HepG2 (cell line): ENCODE measurements around the gene GFER. TPM values are rescaled to one million over a fixed set of nuclear protein-coding genes. Genes with fewer than 3 reads are reported as not detected.

ENCODE experiments used
- ATAC-seq: fragments of 200-7000 bp; cut with Tn5 transposase; 3 replicates; pipeline ENCODE4 v1.9.1; 2020; ENCODE audit warnings: mild to moderate bottlenecking, moderate library complexity
- BruUV-seq: library from RNA; stranded (reverse); fragments of 400-500 nt; replicated peaks from 2 replicates; lab custom pipeline; 2021; lab: Mats Ljungman, UMichigan
- CTCF ChIA-PET: fragments of 300-600 bp; formaldehyde crosslinking; extraction: SDS; loops from one replicate; lab custom pipeline; 2021; ENCODE audit warnings: low total read pairs, inconsistent platforms, low intra/inter-chr PET ratio; lab: Yijun Ruan, JAX
- POLR2A ChIA-PET: fragments of 350-600 bp; sonication (Branson Sonifier 250); formaldehyde crosslinking; loops from one replicate; lab custom pipeline; 2020; ENCODE audit warnings: antibody characterized with exemption, inconsistent platforms; lab: Yijun Ruan, JAX
- DNase-seq: peaks from one replicate; pipeline ENCODE4 v3.0.0-alpha.2; 2015; ENCODE audit warnings: low spot score
- FAIRE-seq: peaks from 3 replicates; lab custom pipeline; 2011; peaks lifted over from hg19 to GRCh38; lab: Jason Lieb, UNC
- H2AFZ ChIP-seq: one replicate; pipeline ENCODE4 v1.6.1; 2011; ENCODE audit warnings: low read length, inconsistent platforms
- H3K27ac ChIP-seq: fragments of 300-600 bp; 3 replicates; pipeline ENCODE4 v1.8.0; 2011; ENCODE audit warnings: mixed run types, mild to moderate bottlenecking, mixed read lengths, low read length, inconsistent platforms; ENCODE audit not compliant: insufficient read depth; ENCODE audit errors: extremely low read length
- H3K27me3 ChIP-seq, 2 experiments: fragments of 200-600 bp in 1 of 2; 2 replicates in 1 of 2; 3 replicates in 1 of 2; pipeline versions ENCODE4 v1.6.0 to v1.8.0; 2011; ENCODE audit warnings: low read length in 2 of 2, mild to moderate bottlenecking in 2 of 2, moderate library complexity in 2 of 2, inconsistent platforms in 1 of 2; ENCODE audit not compliant: insufficient read depth in 2 of 2, control insufficient read depth in 1 of 2
- H3K36me3 ChIP-seq, 2 experiments: fragments of 200-600 bp in 1 of 2; replicated peaks in 1 of 2; 2 replicates in 1 of 2; 3 replicates in 1 of 2; pipeline versions ENCODE4 v1.5.1 to v1.8.0; 2011; ENCODE audit warnings: low read length in 2 of 2, inconsistent platforms in 1 of 2; ENCODE audit not compliant: insufficient read depth in 2 of 2, control insufficient read depth in 1 of 2
- H3K4me1 ChIP-seq: 2 replicates; pipeline ENCODE4 v1.5.1; 2012; ENCODE audit warnings: low read length, inconsistent platforms; ENCODE audit not compliant: insufficient read depth
- H3K4me2 ChIP-seq: 2 replicates; pipeline ENCODE4 v1.6.0; 2011; ENCODE audit warnings: low read depth, low read length, inconsistent platforms
- H3K4me3 ChIP-seq, 3 experiments: fragments of 200-600 bp in 1 of 3; sonication (generic), shearing (Covaris generic) in 1 of 3; replicated peaks in 1 of 3; 2 replicates each; pipeline ENCODE4 v1.5.1; 2011 to 2016; ENCODE audit warnings: low read length in 3 of 3, inconsistent platforms in 2 of 3, low read depth in 2 of 3, mild to moderate bottlenecking in 2 of 3, control low read depth in 1 of 3, mixed read lengths in 1 of 3; ENCODE audit not compliant: insufficient read depth in 1 of 3
- H3K79me2 ChIP-seq: one replicate; pipeline ENCODE4 v1.6.1; 2011; ENCODE audit warnings: low read length, inconsistent platforms; ENCODE audit not compliant: insufficient read depth
- H3K9ac ChIP-seq: 2 replicates; pipeline ENCODE4 v1.6.0; 2011; ENCODE audit warnings: mild to moderate bottlenecking, low read depth, low read length, inconsistent platforms; ENCODE audit not compliant: insufficient read depth
- H3K9me3 ChIP-seq: 2 replicates; pipeline ENCODE4 v1.5.1; 2012; ENCODE audit warnings: mild to moderate bottlenecking, low read length
- H4K20me1 ChIP-seq: 2 replicates; pipeline ENCODE4 v1.6.0; 2011; ENCODE audit warnings: inconsistent platforms, mild to moderate bottlenecking, low read length, moderate library complexity; ENCODE audit not compliant: insufficient read depth
- CCAR2 ChIP-seq: fragments of 200-400 bp; formaldehyde crosslinking; optimal IDR thresholded peaks from 2 replicates; pipeline ENCODE3; 2018; ENCODE audit warnings: low read depth, mild to moderate bottlenecking, low read length, moderate library complexity
- HOMEZ ChIP-seq: IDR thresholded peaks from 2 replicates; pipeline ENCODE4 v1.6.1; 2016; ENCODE audit warnings: low read depth
- ISL2 ChIP-seq: sonication (generic); formaldehyde crosslinking; IDR thresholded peaks from 2 replicates; pipeline ENCODE4 v1.5.0; 2020; ENCODE audit warnings: missing genetic modification reagents
- KDM3A ChIP-seq: IDR thresholded peaks from 2 replicates; pipeline ENCODE4 v1.6.1; 2018; ENCODE audit warnings: low read depth, missing compliant biosample characterization
- SNAPC4 ChIP-seq: sonication (generic); formaldehyde crosslinking; IDR thresholded peaks from 2 replicates; pipeline ENCODE4 v1.4.0; 2020; ENCODE audit warnings: mild to moderate bottlenecking, missing genetic modification reagents
- TRIM22 ChIP-seq: fragments of 450-650 bp; IDR thresholded peaks from 2 replicates; pipeline ENCODE4 v1.6.1; 2017
- WIZ ChIP-seq: sonication (generic); formaldehyde crosslinking; IDR thresholded peaks from 2 replicates; pipeline ENCODE4 v1.5.1; 2020; ENCODE audit warnings: mild to moderate bottlenecking, missing genetic modification reagents
- YEATS4 ChIP-seq: sonication (generic); formaldehyde crosslinking; IDR thresholded peaks from 2 replicates; pipeline ENCODE4 v1.4.0; 2020; ENCODE audit warnings: missing genetic modification reagents, borderline replicate concordance
- ZNF142 ChIP-seq: sonication (generic); formaldehyde crosslinking; IDR thresholded peaks from 2 replicates; pipeline ENCODE4 v1.4.0; 2020; ENCODE audit warnings: missing genetic modification reagents
- ZNF335 ChIP-seq: sonication (generic); formaldehyde crosslinking; IDR thresholded peaks from 2 replicates; pipeline ENCODE4 v1.4.0; 2020; ENCODE audit warnings: missing genetic modification reagents
- WGBS: methylation state at CpG from one replicate; pipeline ENCODE4 v1.1.6; 2017; ENCODE audit warnings: low lambda C conversion rate; 5-methylcytosine and 5-hydroxymethylcytosine counted together
- in situ Hi-C: cut with HindIII; loops from 2 replicates; pipeline ENCODE4 v1.10.0; 2017; ENCODE audit warnings: low pct_unique_long_range_greater_than_20kb; ENCODE audit not compliant: extremely low pct_ligation_motif_present
- intact Hi-C: fragments of 100-400 bp; cut with micrococcal nuclease; formaldehyde crosslinking; loops from one replicate; pipeline ENCODE4 v1.10.0; 2022; ENCODE audit not compliant: unreplicated experiment
- polyA plus RNA-seq, 8 experiments: library from polyadenylated mRNA; depleted of rRNA in 3 of 8; stranded (reverse) in 7 of 8; unstranded in 1 of 8; fragments of >200 nt; fragmentation: Illumina TruSeq in 4 of 8; extraction: Trizol in 4 of 8; gene quantifications; 2 replicates each; pipeline versions ENCODE4 v1.2.1 to v1.2.3, GENCODE V29; 2011 to 2016; ENCODE audit warnings: low read depth in 4 of 8, missing spikeins in 1 of 8, mixed read lengths in 1 of 8; ENCODE audit not compliant: insufficient read depth in 1 of 8
- total RNA-seq, 5 experiments: library from RNA; depleted of rRNA; stranded (reverse); fragments of >200 nt; fragmentation: Illumina TruSeq; extraction: Trizol; gene quantifications; 2 replicates each; pipeline ENCODE4 v1.2.3, GENCODE V29; 2016; ENCODE audit warnings: low read depth in 1 of 5

The GFER gene
- total and polyA plus RNA-seq, 2 of the 13 experiments (the other 11 are each of a cell fraction or from before 2014, with no cell fraction given): 28.6 to 71.7 TPM

GRCh38 chr16:1944612-1945199, 39.3 kb upstream of the GFER start:
- Histone ChIP-seq H3K9ac (no peak overlapping the region), H3K27me3 (peaks cover 0 to 5% of the 10 kb centered on the region in 2 experiments; a peak in 1 of 5 replicates), H3K27ac (no peak overlapping the region), H2AFZ (no peak overlapping the region), H3K9me3 (no peaks in the 10 kb centered on the region), H3K79me2 (peaks cover 14% of the 10 kb centered on the region), H4K20me1 (no peaks in the 10 kb centered on the region; the same call in 1 of the 2 replicates), H3K4me1 (peaks cover 51% of the 10 kb centered on the region), H3K36me3 (no peaks in the 10 kb centered on the region), H3K4me2 (no peak overlapping the region), H3K4me3 (no peak overlapping the region)
- ChIA-PET CTCF (no interaction called here), POLR2A (interaction anchor here (2.5 to 5.8 kb wide), 4 partner anchors 15 to 21 kb away, joined by 8 to 139 read pairs (median 74); partner anchors contain the start of genes NDUFB10, RNF151 and RPS2)
- intact Hi-C loops: no loop called here
- FAIRE-seq (no peak), ATAC-seq (no peak), DNase-seq (no peak)
- no TSS peak for BruUV-seq
- in situ Hi-C loops: no loop called here
- WGBS: 84% methylated on average over 20 of the region's 21 CpGs
- TF ChIP-seq SNAPC4 (no peak), CCAR2 (no peak), ZNF335 (CRISPR knock-in tag) (no peak), ISL2 (CRISPR knock-in tag) (no peak), YEATS4 (CRISPR knock-in tag) (no peak), TRIM22 (no peak), ZNF142 (CRISPR knock-in tag) (no peak), KDM3A (CRISPR knock-in tag) (no peak), WIZ (CRISPR knock-in tag) (no peak), HOMEZ (no peak)
